OCI-LY1 (cell line): ENCODE data around the gene MACROD2.

ENCODE experiments used
- H2AFZ ChIP-seq: fragments of 200-600 bp; sonication (generic), shearing (Covaris generic); 2 replicates; pipeline ENCODE4 v1.6.0; 2014; ENCODE audit warnings: antibody characterized with exemption, mild to moderate bottlenecking, low read length
- H3F3A ChIP-seq: fragments of 200-600 bp; sonication (generic), shearing (Covaris generic); 2 replicates; pipeline ENCODE4 v1.6.0; 2014; ENCODE audit warnings: mild to moderate bottlenecking, antibody characterized with exemption, low read length, moderate library complexity; ENCODE audit not compliant: insufficient read depth
- H3K27ac ChIP-seq: fragments of 200-600 bp; sonication (generic); 2 replicates; pipeline ENCODE4 v1.5.1; 2014; ENCODE audit warnings: low read length, mixed run types, mild to moderate bottlenecking, low read depth; ENCODE audit not compliant: poor library complexity, severe bottlenecking
- H3K27me3 ChIP-seq: fragments of 200-600 bp; sonication (generic); 2 replicates; pipeline ENCODE4 v1.6.0; 2014; ENCODE audit warnings: antibody characterized with exemption, mild to moderate bottlenecking, low read length, moderate library complexity; ENCODE audit not compliant: insufficient read depth
- H3K36me3 ChIP-seq: fragments of 200-600 bp; sonication (generic); 2 replicates; pipeline ENCODE4 v1.6.1; 2014; ENCODE audit warnings: mild to moderate bottlenecking, antibody characterized with exemption, low read length, moderate library complexity, mixed read lengths; ENCODE audit not compliant: insufficient read depth
- H3K4me1 ChIP-seq: fragments of 200-600 bp; sonication (generic); 2 replicates; pipeline ENCODE4 v1.5.1; 2014; ENCODE audit warnings: mild to moderate bottlenecking, low read length, moderate library complexity; ENCODE audit not compliant: insufficient read depth, severe bottlenecking
- H3K4me2 ChIP-seq: fragments of 200-600 bp; sonication (generic), shearing (Covaris generic); 2 replicates; pipeline ENCODE4 v1.6.1; 2014; ENCODE audit warnings: low read length
- H3K4me3 ChIP-seq: fragments of 200-600 bp; sonication (generic); 2 replicates; pipeline ENCODE4 v1.5.1; 2014; ENCODE audit warnings: low read length, low read depth, mild to moderate bottlenecking, mixed read lengths; ENCODE audit not compliant: poor library complexity, severe bottlenecking
- H3K79me2 ChIP-seq: fragments of 200-600 bp; shearing (Covaris generic); 2 replicates; pipeline ENCODE4 v1.6.1; 2016; ENCODE audit warnings: mixed run types, low read length, mixed read lengths; ENCODE audit not compliant: insufficient read depth
- H3K9ac ChIP-seq: fragments of 200-600 bp; sonication (generic), shearing (Covaris generic); 2 replicates; pipeline ENCODE4 v1.6.1; 2014; ENCODE audit warnings: mild to moderate bottlenecking, low read length, mixed read lengths
- H3K9me2 ChIP-seq: fragments of 200-600 bp; sonication (generic), shearing (Covaris generic); 2 replicates; pipeline ENCODE4 v1.6.1; 2014; ENCODE audit warnings: low read depth, mild to moderate bottlenecking, low read length, mixed read lengths
- H3K9me3 ChIP-seq: fragments of 200-600 bp; shearing (Covaris generic); 2 replicates; pipeline ENCODE4 v1.6.1; 2014; ENCODE audit warnings: low read length, mixed read lengths
- H4K20me1 ChIP-seq: fragments of 200-600 bp; sonication (generic), shearing (Covaris generic); 2 replicates; pipeline ENCODE4 v1.6.0; 2016; ENCODE audit warnings: mild to moderate bottlenecking, low read length; ENCODE audit not compliant: insufficient read depth
- EZH2 ChIP-seq: fragments of 200-600 bp; sonication (generic), shearing (Covaris generic); IDR thresholded peaks from 2 replicates; pipeline ENCODE4 v1.8.0; 2017; ENCODE audit warnings: borderline replicate concordance, mixed run types, mild to moderate bottlenecking, antibody characterized with exemption, low read length, moderate library complexity, mixed read lengths
- TF ChIP-seq, protein P1 (sequence below): fragments of 200-600 bp; sonication (generic), shearing (Covaris generic); IDR thresholded peaks from 2 replicates; pipeline ENCODE4 v1.5.1; 2017; ENCODE audit warnings: mild to moderate bottlenecking, antibody characterized with exemption, low read length, moderate library complexity, mixed read lengths

MACROD2 gene

GRCh38 chr20:14958626-14959025, 963.3 kb downstream of the MACROD2 start:
- no peak overlapping the region for H3K27ac ChIP-seq
- H3K27me3 ChIP-seq = no peaks in the 10 kb centered on the region
- H4K20me1 ChIP-seq = no peaks in the 10 kb centered on the region
- no peaks in the 10 kb centered on the region for H3K36me3 ChIP-seq
- H3K4me3 ChIP-seq = no peak overlapping the region
- no peak overlapping the region for H3K9ac ChIP-seq
- no peak for TF ChIP-seq EZH2
- TF ChIP-seq, protein P1, sequence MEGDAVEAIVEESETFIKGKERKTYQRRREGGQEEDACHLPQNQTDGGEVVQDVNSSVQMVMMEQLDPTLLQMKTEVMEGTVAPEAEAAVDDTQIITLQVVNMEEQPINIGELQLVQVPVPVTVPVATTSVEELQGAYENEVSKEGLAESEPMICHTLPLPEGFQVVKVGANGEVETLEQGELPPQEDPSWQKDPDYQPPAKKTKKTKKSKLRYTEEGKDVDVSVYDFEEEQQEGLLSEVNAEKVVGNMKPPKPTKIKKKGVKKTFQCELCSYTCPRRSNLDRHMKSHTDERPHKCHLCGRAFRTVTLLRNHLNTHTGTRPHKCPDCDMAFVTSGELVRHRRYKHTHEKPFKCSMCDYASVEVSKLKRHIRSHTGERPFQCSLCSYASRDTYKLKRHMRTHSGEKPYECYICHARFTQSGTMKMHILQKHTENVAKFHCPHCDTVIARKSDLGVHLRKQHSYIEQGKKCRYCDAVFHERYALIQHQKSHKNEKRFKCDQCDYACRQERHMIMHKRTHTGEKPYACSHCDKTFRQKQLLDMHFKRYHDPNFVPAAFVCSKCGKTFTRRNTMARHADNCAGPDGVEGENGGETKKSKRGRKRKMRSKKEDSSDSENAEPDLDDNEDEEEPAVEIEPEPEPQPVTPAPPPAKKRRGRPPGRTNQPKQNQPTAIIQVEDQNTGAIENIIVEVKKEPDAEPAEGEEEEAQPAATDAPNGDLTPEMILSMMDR = no peak
- no peaks in the 10 kb centered on the region for H3K9me3 ChIP-seq
- H3K9me2 ChIP-seq = no peaks in the 10 kb centered on the region
- H3F3A ChIP-seq = no peaks in the 10 kb centered on the region
- H3K4me1 ChIP-seq = no peaks in the 10 kb centered on the region
- H2AFZ ChIP-seq = no peak overlapping the region
- H3K79me2 ChIP-seq = no peaks in the 10 kb centered on the region
- H3K4me2 ChIP-seq = no peak overlapping the region

- Histone ChIP-seq H4K20me1 (no peaks in the 10 kb centered on the region), H3K36me3 (no peaks in the 10 kb centered on the region), H3K4me1 (no peaks in the 10 kb centered on the region), H3K4me2 (no peak overlapping the region), H3K79me2 (no peaks in the 10 kb centered on the region), H3K9ac (no peak overlapping the region), H3K4me3 (no peak overlapping the region), H3K27me3 (no peaks in the 10 kb centered on the region), H3F3A (no peaks in the 10 kb centered on the region), H3K9me3 (no peaks in the 10 kb centered on the region), H2AFZ (no peak overlapping the region), H3K27ac (no peak overlapping the region), H3K9me2 (no peaks in the 10 kb centered on the region)
- TF ChIP-seq, protein P1 = no peak
- no peak for TF ChIP-seq EZH2
Observed at GRCh38 chr20:14959506-14960475, 964.5 kb downstream of the MACROD2 start.

- no peak for TF ChIP-seq EZH2
- TF ChIP-seq, protein P1 = no peak
- Histone ChIP-seq H3K27me3 (no peaks in the 10 kb centered on the region), H3K36me3 (no peaks in the 10 kb centered on the region), H3K4me1 (no peaks in the 10 kb centered on the region), H2AFZ (no peak overlapping the region), H3K9me3 (no peaks in the 10 kb centered on the region), H3K79me2 (no peaks in the 10 kb centered on the region), H3K9ac (no peak overlapping the region), H4K20me1 (no peaks in the 10 kb centered on the region), H3K27ac (no peak overlapping the region), H3K4me3 (no peak overlapping the region), H3K4me2 (no peak overlapping the region), H3K9me2 (no peaks in the 10 kb centered on the region), H3F3A (no peaks in the 10 kb centered on the region)
Observed at GRCh38 chr20:14960831-14961230, 965.5 kb downstream of the MACROD2 start.
